ENCODE data around the gene DBT. TPM values are rescaled to one million over a fixed set of nuclear protein-coding genes. Genes with fewer than 3 reads are reported as not detected.

Gene DBT
- total and polyA plus RNA-seq, 2 of the 13 experiments (the other 11 are each of a cell fraction or from before 2014, with no cell fraction given): 3.3 to 10.2 TPM

GRCh38 chr1:100252901-100253300, 3.3 kb upstream of the DBT start:
- POLR2A ChIA-PET: no interaction called here
- CTCF ChIA-PET (ENCODE audit: low intra/inter-chr PET ratio, low total read pairs): no interaction called here
- TF ChIP-seq NR1H2 (CRISPR knock-in tag; IDR thresholded peaks at IDR 0.05; ENCODE audit: borderline replicate concordance, low read depth) (no peak), ATF3 (CRISPR knock-in tag; IDR thresholded peaks at IDR 0.05) (no peak), CBX2 (IDR thresholded peaks at IDR 0.05; ENCODE audit: low read depth, low read length) (no peak), CBX2 (CRISPR knock-in tag; IDR thresholded peaks at IDR 0.05; ENCODE audit: low read depth) (no peak), JARID2 (CRISPR knock-in tag; IDR thresholded peaks at IDR 0.05; ENCODE audit: insufficient replicate concordance) (no peak)
- H2AFZ ChIP-seq (ENCODE audit: low read length): no peak overlapping the region
- 54% methylated on average over 4 of the region's 4 CpGs for WGBS (ENCODE audit: low lambda C conversion rate)
- BruUV-seq (replicated peaks): no TSS peak
- in situ Hi-C loops (cut with HindIII; ENCODE audit: extremely low pct_ligation_motif_present, low pct_unique_long_range_greater_than_20kb): no loop called here
- H3K4me1 ChIP-seq (ENCODE audit: insufficient read depth, low read length): peaks cover 37% of the 10 kb centered on the region
- H3K9ac ChIP-seq (ENCODE audit: insufficient read depth, low read depth, low read length): no peak overlapping the region
- H4K20me1 ChIP-seq (ENCODE audit: insufficient read depth, low read length): no peaks in the 10 kb centered on the region
- no peaks in the 10 kb centered on the region for H3K36me3 ChIP-seq (replicated peaks in 1 of 2; ENCODE audit: control insufficient read depth in 1 of 2, insufficient read depth in 2 of 2, low read length in 2 of 2)
- peaks cover 14% of the 10 kb centered on the region for H3K79me2 ChIP-seq (ENCODE audit: insufficient read depth, low read length)
- DNase-seq (ENCODE audit: low spot score) (no peak), FAIRE-seq (no peak), ATAC-seq (no peak)
- no peak overlapping the region for H3K27ac ChIP-seq (ENCODE audit: extremely low read length, insufficient read depth, low read length)
- H3K9me3 ChIP-seq (ENCODE audit: low read length): no peaks in the 10 kb centered on the region
- H3K27me3 ChIP-seq (ENCODE audit: control insufficient read depth in 1 of 2, insufficient read depth in 2 of 2, low read length in 2 of 2): peaks cover 0 to 3% of the 10 kb centered on the region in 2 experiments; a peak in 1 of 5 replicates
- intact Hi-C loops (cut with micrococcal nuclease; ENCODE audit: unreplicated experiment): loop anchor here (2.0 to 5.0 kb wide), 2 partner anchors 14 to 99 kb away; partner anchors contain the start of genes CDC14A and RTCA
- H3K4me3 ChIP-seq (replicated peaks in 1 of 3; ENCODE audit: insufficient read depth in 1 of 3, low read depth in 2 of 3, low read length in 3 of 3): peak overlapping the region in 1 of 3 experiments; percentile 20; a peak in 1 of 6 replicates
- H3K4me2 ChIP-seq (ENCODE audit: low read depth, low read length): no peak overlapping the region

DNA sequence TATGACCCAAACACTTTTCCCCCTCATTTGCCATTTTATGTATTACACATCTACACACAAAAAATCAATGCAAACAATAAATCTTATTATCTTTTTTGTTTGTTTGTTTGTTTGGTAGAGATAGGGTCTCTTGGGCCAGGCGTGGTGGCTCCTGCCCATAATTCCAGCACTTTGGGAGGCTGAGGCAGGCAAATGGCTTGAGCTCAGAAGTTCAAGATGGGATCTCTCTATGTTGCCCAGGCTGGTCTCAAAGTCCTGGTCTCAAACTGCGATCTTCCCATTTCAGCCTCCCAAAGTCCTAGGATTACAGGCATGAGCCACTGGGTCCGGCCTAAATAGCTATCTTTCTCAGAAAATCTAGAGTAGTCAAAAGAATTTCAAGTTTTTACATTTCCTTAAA, 1.2 kb upstream of the DBT start:
- ATAC-seq (no peak), FAIRE-seq (no peak), DNase-seq (ENCODE audit: low spot score) (no peak)
- Histone ChIP-seq H4K20me1 (ENCODE audit: insufficient read depth, low read length) (no peaks in the 10 kb centered on the region), H3K79me2 (ENCODE audit: insufficient read depth, low read length) (peaks cover 20% of the 10 kb centered on the region), H3K9me3 (ENCODE audit: low read length) (no peaks in the 10 kb centered on the region), H3K36me3 (replicated peaks in 1 of 2; ENCODE audit: control insufficient read depth in 1 of 2, insufficient read depth in 2 of 2, low read length in 2 of 2) (no peaks in the 10 kb centered on the region), H3K27me3 (ENCODE audit: control insufficient read depth in 1 of 2, insufficient read depth in 2 of 2, low read length in 2 of 2) (peaks cover 0 to 3% of the 10 kb centered on the region in 2 experiments; a peak in 1 of 5 replicates), H3K9ac (ENCODE audit: insufficient read depth, low read depth, low read length) (no peak overlapping the region), H3K4me3 (replicated peaks in 1 of 3; ENCODE audit: insufficient read depth in 1 of 3, low read depth in 2 of 3, low read length in 3 of 3) (no peak overlapping the region), H3K4me2 (ENCODE audit: low read depth, low read length) (peak overlapping the region; percentile 96; the same call in 1 of the 2 replicates), H3K27ac (ENCODE audit: extremely low read length, insufficient read depth, low read length) (no peak overlapping the region), H2AFZ (ENCODE audit: low read length) (no peak overlapping the region), H3K4me1 (ENCODE audit: insufficient read depth, low read length) (peaks cover 37% of the 10 kb centered on the region)
- in situ Hi-C loops (cut with HindIII; ENCODE audit: extremely low pct_ligation_motif_present, low pct_unique_long_range_greater_than_20kb) (no loop called here), intact Hi-C loops (cut with micrococcal nuclease; ENCODE audit: unreplicated experiment) (loop anchor here (5.0 kb wide), 1 partner anchor 101 kb away; the partner anchor contains the start of gene CDC14A)
- BruUV-seq (replicated peaks): no TSS peak
- CTCF ChIA-PET (ENCODE audit: low intra/inter-chr PET ratio, low total read pairs): no interaction called here
- 5% methylated on average over 3 of the region's 3 CpGs for WGBS (ENCODE audit: low lambda C conversion rate)
- POLR2A ChIA-PET: interaction anchor here (1.5 to 4.3 kb wide), 2 partner anchors 17 to 24 kb away, joined by 4 to 69 read pairs; partner anchors contain the start of gene RTCA
- TF ChIP-seq, protein P1, sequence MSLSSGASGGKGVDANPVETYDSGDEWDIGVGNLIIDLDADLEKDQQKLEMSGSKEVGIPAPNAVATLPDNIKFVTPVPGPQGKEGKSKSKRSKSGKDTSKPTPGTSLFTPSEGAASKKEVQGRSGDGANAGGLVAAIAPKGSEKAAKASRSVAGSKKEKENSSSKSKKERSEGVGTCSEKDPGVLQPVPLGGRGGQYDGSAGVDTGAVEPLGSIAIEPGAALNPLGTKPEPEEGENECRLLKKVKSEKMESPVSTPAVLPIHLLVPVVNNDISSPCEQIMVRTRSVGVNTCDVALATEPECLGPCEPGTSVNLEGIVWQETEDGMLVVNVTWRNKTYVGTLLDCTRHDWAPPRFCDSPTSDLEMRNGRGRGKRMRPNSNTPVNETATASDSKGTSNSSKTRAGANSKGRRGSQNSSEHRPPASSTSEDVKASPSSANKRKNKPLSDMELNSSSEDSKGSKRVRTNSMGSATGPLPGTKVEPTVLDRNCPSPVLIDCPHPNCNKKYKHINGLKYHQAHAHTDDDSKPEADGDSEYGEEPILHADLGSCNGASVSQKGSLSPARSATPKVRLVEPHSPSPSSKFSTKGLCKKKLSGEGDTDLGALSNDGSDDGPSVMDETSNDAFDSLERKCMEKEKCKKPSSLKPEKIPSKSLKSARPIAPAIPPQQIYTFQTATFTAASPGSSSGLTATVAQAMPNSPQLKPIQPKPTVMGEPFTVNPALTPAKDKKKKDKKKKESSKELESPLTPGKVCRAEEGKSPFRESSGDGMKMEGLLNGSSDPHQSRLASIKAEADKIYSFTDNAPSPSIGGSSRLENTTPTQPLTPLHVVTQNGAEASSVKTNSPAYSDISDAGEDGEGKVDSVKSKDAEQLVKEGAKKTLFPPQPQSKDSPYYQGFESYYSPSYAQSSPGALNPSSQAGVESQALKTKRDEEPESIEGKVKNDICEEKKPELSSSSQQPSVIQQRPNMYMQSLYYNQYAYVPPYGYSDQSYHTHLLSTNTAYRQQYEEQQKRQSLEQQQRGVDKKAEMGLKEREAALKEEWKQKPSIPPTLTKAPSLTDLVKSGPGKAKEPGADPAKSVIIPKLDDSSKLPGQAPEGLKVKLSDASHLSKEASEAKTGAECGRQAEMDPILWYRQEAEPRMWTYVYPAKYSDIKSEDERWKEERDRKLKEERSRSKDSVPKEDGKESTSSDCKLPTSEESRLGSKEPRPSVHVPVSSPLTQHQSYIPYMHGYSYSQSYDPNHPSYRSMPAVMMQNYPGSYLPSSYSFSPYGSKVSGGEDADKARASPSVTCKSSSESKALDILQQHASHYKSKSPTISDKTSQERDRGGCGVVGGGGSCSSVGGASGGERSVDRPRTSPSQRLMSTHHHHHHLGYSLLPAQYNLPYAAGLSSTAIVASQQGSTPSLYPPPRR (CRISPR knock-in tag; IDR thresholded peaks at IDR 0.05; ENCODE audit: borderline replicate concordance): no peak
- TF ChIP-seq GMEB1 (CRISPR knock-in tag; IDR thresholded peaks at IDR 0.05; ENCODE audit: borderline replicate concordance) (no peak), PRDM4 (CRISPR knock-in tag; IDR thresholded peaks at IDR 0.05; ENCODE audit: borderline replicate concordance) (no peak)
